HG02759 (cell line): ENCODE data around the gene DNAH7.
"Not testable (repeated sequence)": the region's sequence is repeated elsewhere in the genome, so short reads cannot be mapped to it uniquely, and the experiment has no call there.

Source experiments
- ATAC-seq: cut with Tn5 transposase; IDR thresholded peaks from one replicate; pipeline ENCODE4 v1.9.1; 2021; ENCODE audit warnings: mild to moderate bottlenecking, moderate library complexity; ENCODE audit not compliant: unreplicated experiment

The DNAH7 gene

DNA sequence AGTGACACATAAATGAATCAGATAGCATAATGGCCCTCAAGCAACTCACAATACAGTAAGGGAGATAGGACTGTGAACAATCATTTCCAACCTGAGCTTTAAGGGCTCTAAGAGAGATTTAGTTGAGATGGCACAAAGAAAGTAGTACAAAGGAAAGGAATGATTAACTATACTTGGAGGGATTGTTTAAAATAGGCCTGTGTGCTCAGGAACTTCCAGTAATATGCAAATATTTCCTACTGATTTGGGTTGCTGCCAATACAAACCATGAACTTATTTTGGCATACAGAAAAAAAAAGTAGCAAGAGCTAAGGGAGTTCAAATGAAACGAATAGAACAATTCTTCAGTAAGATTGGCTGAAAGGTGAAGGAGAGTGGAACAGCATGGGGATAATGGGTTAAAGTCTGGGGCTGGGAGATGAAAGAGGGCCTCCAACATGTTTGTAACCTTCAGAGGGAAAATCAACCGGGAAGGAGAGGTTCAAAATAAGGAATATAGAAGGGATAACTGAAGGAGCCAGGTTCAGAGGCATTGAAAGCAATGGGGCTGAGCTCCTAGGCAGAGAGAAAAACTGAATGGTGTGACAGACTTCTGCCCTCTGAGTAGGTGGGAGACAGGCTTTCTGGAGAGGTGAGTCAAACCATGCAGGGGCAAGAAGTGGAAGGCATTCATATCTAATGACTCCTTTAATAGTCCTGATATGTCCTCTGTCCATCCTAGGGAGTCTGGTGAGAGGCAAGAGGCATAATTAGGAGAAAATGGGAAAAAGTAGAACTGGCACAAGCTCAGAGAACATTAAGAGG lies 83.5 kb downstream of the DNAH7 start:
- ATAC-seq: no peak

DNA sequence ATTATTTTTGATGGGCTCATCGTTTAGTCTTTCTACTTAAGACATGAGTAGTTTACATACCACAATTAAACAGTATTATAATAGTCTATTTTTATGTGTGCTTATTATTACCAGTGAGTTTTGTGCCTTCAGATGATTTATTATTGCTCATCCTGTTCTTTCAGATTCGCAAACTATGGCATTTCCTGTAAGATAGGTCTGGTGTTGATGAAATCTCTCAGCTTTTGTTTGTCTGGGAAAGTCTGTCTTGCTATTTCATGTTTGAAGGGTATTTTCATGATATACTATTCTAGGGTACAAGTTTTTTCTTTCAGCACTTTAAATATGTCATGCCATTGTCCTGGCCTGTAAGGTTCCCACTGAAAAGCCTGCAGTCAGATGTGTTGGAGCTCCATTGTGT lies 101.3 kb downstream of the DNAH7 start:
- no peak for ATAC-seq

GRCh38 chr2:195961873-195962272 lies 106.8 kb downstream of the DNAH7 start:
- ATAC-seq: peak; percentile 59

DNA sequence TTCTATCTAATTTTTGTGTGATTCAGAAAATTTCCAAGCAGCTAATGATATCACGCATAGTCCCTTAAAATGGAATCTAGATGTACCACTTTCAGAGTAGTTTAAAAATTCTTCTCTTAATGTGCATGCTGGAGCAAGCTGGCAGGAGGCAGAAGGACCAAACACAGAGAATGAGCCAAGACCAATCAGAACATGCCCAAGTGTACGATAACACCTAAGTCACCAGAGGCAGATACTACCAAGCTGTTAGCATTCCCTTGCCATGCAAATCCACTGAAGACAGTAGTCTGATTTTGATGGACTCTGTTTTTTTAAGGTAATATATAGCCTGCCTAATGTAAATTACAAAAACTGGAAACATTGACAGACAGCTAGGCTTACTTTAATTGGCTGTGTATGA lies 109.3 kb downstream of the DNAH7 start:
- ATAC-seq: no peak

GRCh38 chr2:195956725-195957124 lies 111.9 kb downstream of the DNAH7 start:
- ATAC-seq: no peak

DNA sequence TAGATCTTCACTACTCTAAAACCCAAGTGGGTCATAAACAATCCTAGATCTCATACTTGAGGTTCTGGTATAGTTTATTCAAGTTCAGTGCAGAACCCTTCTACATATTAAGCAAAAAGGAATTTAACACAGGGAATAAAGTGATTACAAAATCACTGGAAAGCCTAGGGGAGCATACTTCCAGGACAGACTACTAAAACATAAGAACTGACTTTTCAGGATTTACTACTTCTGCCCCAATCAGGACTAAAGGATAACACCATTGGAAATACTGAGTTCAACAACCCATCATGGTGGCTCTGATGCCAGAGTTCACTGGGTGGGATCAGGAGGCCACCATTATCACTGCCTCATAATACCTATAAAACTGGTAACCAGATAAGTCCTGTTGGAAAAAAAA lies 123.6 kb downstream of the DNAH7 start:
- ATAC-seq: no peak

- ATAC-seq: no peak
Measured at GRCh38 chr2:195937176-195937575, 131.5 kb downstream of the DNAH7 start.

DNA sequence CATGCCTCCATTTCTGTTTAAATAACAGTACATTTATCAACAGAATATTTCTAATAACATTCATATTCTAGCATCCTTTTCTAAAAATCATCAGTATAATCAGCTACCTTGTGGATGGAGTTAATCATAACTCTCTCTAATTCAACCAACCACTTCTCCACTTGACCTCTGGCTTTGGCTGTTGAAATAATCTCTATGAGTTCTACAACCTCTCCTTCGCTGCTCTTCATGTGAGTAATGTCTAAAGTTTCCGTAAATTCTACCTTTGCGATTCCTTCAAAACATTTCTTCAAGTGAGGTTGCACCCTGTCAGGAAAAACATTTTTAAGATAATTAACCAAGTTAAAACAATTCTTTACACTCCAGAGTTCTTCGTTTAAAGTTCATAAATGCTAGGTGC lies 134.2 kb downstream of the DNAH7 start:
- ATAC-seq: no peak

- no peak for ATAC-seq
Measured at GRCh38 chr2:195929531-195929930, 139.1 kb downstream of the DNAH7 start.

DNA sequence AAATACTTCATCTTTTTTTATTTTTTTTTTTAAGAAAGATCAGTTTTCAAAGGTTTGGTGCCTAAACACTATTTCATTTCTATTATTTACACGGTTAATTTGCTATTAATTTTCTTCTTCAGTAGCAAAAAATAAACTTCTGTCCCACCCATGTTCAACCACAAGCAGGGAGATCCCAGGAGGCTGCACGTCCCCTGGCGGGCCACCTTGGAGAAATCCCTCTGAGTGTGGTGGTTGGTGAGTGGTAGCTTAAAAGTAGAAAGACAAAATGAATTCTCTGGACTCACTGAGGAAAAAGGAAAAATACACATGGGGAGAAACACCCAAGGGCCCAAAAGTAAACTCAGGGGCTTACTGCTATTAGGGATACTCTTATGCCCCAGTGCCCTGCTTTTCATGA lies 143.5 kb downstream of the DNAH7 start:
- ATAC-seq: no peak

- no peak for ATAC-seq
Measured at GRCh38 chr2:195923889-195924288, 144.7 kb downstream of the DNAH7 start.

DNA sequence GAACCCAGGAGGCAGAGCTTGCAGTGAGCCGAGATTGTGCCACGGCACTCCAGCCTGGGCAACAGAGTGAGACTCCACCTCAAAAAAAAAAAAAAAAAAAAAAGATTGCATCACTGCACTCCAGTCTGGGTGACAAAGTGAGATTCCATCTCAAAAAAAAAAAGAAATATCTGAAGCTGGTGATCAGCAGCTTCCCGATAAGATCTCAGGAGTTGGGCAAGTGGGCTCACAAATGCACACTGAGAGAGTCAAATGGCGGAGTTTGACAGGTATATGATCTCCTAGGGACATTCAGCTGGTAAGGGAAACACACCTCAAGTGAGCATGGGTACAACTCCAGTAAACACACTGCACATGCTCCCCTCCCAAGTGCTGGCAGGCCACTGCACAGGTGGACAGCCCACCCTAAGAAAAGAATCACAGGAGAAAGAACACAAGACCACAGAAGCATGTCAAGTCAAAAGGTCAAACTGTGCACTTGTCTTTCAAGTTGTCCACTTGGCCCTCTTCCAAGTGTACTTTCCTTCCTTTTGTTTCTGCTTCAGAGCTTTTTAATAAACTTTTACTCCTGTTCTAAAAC lies 151.5 kb downstream of the DNAH7 start:
- not testable (repeated sequence) for ATAC-seq

DNA sequence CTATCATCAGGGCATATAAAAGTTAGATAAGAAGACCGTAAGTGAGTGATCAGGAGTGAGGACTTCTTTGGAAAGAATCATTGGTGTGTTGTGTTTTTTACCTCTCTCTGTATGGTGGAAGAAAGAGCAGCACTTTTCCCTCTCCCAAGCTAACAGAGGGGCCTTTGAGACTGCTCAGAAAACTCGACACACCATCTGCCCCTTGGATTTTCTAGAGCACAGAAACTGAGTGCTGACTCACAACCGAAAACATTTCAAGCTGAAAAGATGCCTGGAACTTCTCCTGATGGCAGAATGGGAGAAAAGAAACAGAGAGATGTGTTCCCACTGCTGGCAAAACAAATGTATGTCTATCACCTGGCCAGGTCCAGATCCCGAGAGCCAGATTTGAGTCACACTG lies 156.6 kb downstream of the DNAH7 start:
- ATAC-seq: no peak

GRCh38 chr2:195910570-195910969 lies 158.1 kb downstream of the DNAH7 start:
- no peak for ATAC-seq

GRCh38 chr2:195909926-195910325 lies 158.7 kb downstream of the DNAH7 start:
- ATAC-seq: no peak

DNA sequence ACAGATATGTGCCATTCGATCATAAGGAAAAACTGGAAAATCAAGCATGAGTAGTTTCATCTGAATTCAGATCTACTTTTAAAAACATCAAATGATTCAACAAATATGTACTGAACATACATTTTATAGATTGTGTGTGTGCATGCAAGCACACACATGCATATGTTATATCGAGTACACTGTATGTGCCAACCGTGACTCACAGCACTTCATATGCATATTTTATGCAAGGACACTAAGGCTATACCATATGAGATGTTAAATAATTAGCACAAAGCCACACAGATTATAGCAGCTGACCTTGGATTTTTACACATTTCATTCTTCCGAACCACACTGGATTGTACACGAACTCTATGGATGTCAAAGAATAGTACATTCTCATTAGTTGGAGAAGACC lies 161.2 kb downstream of the DNAH7 start:
- ATAC-seq: no peak

DNA sequence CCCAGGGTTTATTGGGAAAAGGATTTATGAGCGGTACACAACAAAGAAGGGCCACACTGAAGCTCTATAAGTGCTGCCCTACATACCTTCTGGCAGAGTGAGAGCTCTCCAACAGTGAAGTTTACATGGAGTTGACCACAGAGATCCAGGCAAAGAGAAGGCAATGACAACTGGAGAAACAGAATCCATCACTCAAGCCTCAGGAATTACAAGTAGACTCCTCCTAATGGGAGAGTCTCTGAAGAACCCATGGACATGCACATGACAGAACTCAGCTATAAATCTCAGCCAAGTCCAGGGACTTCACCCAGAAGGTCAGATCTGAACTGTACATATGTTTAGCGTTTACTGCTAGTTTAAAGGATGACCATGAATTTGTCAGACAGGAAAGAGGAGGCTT lies 164.7 kb downstream of the DNAH7 start:
- no peak for ATAC-seq

DNA sequence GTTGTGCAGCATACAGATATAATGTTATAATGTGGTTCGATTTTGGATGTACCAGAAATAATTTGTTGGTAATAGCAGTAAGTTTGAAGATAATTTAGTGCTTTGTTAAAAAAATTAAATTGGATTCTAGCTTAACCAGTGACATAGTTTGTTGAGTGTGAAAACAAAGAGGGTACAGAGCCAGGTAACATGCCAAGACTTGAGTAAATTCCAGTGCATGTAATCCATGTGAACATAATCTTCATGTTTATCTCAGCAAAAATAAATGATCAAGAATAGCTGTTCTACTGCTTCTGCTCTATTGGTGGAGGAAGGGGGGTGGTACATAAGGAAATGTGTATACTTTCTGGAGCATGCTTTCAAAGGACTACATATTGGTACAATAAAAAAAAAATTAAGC lies 165.8 kb downstream of the DNAH7 start:
- no peak for ATAC-seq

DNA sequence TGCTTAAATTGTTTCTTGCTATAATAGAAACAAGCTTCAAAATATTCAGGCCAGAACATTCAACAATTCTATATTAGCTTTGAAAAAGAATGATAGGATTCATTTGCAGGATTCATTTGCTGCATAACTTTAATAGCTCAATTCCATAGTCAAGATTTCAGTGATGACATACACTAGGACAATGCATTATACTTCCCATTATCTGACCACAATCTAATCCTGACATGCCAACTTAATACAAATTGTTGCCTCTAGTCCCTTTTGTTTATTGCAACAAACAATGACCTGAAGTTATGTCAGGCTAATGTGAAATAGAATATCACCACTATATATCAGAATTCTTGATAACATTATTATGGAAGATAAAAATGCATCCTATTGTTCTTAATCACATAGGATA lies 169.4 kb downstream of the DNAH7 start:
- ATAC-seq: no peak

DNA sequence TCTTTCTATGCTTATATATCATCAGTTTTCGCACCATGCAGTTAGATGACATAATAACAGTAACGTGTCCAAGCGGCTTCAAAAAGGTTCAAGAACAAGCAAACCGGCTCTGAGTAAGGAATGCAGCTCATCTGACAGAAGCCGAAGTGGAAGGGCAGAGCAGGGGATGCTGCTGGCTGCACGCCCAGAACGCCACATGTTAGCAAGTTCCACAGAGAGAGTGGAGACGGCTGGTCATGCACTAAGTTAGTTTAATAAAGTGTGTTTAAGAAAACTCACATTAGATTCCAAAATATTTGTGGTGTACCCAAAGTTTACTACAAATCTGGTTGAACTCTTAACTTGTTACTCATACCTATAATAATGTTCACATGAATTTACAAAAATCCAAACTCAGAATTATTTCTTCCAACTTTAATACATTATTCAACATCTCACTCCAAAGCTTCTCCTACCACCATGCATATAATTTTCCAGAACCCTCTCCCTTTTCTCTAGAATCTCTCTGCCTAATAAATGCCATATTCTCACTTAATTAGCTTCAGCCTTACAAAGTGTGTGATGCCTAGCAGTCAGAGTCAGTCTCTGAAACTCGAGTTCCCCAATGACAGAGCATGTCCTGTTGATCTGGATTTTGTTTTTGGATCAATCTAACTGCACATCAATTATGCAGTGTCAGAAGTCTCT lies 170.0 kb downstream of the DNAH7 start:
- ATAC-seq: no peak

DNA sequence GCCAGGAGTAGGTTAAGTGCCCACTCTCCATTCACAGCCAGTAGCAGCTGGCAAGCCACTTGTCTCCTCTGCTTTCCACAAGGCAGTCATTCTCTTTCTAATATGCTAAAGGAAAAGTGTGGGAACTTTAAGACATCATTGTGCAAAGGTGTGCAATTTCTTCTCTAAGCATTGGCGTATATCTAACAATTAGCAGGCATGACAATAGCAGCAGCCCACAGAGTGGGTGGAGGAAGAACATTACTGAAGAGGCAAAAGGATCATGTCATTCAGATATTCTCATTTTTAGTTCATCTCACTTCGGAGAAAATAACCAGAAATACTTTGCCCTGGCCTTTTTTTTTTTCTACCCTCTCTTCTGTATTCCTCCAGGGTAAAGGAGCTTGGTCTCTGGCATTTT lies 177.6 kb downstream of the DNAH7 start:
- ATAC-seq: no peak

- ATAC-seq: no peak
Measured at GRCh38 chr2:195879153-195879552, 189.5 kb downstream of the DNAH7 start.
